NCI-H2196 treated with DMSO at 0.1 percent for 48 hours (cell line): ENCODE results near the gene SEMA4C.
A peak's percentile ranks its signal among the peaks of the same experiment; 100 is the strongest.

Experiments used
- DNase-seq: peaks from one replicate; lab custom pipeline; 2025; ENCODE audit not compliant: unreplicated experiment; lab: John Stamatoyannopoulos, UW

SEMA4C gene

GRCh38 chr2:96846825-96847224 lies 23.1 kb downstream of the SEMA4C start:
- DNase-seq = no peak

GRCh38 chr2:96844405-96844808 lies 25.5 kb downstream of the SEMA4C start:
- DNase-seq = no peak

GRCh38 chr2:96843538-96844268 lies 26.2 kb downstream of the SEMA4C start, which contains the start of gene ANKRD23:
TSS of gene ANKRD23 (minus strand) at chr2:96844021. CDS start at chr2:96843992, 29 bp downstream.
- DNase-seq = no peak

- DNase-seq = no peak
Observed at GRCh38 chr2:96842600-96842999, 27.3 kb downstream of the SEMA4C start.

- DNase-seq = no peak
Observed at GRCh38 chr2:96841701-96842495, 28.0 kb downstream of the SEMA4C start.

- DNase-seq = no peak
Observed at GRCh38 chr2:96839875-96840850, 29.7 kb downstream of the SEMA4C start.

GRCh38 chr2:96839293-96839874 lies 30.5 kb downstream of the SEMA4C start:
- DNase-seq = peak; percentile 76

- no peak for DNase-seq
Observed at GRCh38 chr2:96838345-96839292, 31.3 kb downstream of the SEMA4C start.

GRCh38 chr2:96837575-96837974 lies 32.3 kb downstream of the SEMA4C start:
- no peak for DNase-seq

- DNase-seq = no peak
Observed at GRCh38 chr2:96835830-96836229, 34.0 kb downstream of the SEMA4C start.

GRCh38 chr2:96832754-96833507 lies 36.9 kb downstream of the SEMA4C start:
- peak; percentile 90 for DNase-seq

- no peak for DNase-seq
Observed at GRCh38 chr2:96832408-96832753, 37.5 kb downstream of the SEMA4C start.

GRCh38 chr2:96831679-96832078 lies 38.2 kb downstream of the SEMA4C start:
- DNase-seq = no peak

GRCh38 chr2:96830044-96830562 lies 39.8 kb downstream of the SEMA4C start:
- DNase-seq = no peak

- no peak for DNase-seq
Observed at GRCh38 chr2:96828874-96829273, 41.0 kb downstream of the SEMA4C start.

GRCh38 chr2:96828436-96828835 lies 41.4 kb downstream of the SEMA4C start:
- DNase-seq = no peak

- DNase-seq = no peak
Observed at GRCh38 chr2:96826546-96827278, 43.2 kb downstream of the SEMA4C start.

- no peak for DNase-seq
Observed at GRCh38 chr2:96825057-96825456, 44.8 kb downstream of the SEMA4C start.
